Measurements from ENCODE around the gene HSP90AA1. TPM values are rescaled to one million over a fixed set of nuclear protein-coding genes. Genes with fewer than 3 reads are reported as not detected.
"Not testable (repeated sequence)": the region's sequence is repeated elsewhere in the genome, so short reads cannot be mapped to it uniquely, and the experiment has no call there.

Gene HSP90AA1
- total RNA-seq = 100 to 1,000 TPM; 103 to 250 (median 213) TPM
- 100 to 1,000 TPM; 167 to 279 (median 236) TPM for polyA plus RNA-seq
- long read RNA-seq, donor 1, transcript HSP90AA1-201 (11 exons, 3,379 nt) = minor isoform, 9 of 145 reads
- long read RNA-seq, donor 1, transcript HSP90AA1-205 (2 exons, 429 nt) = major isoform, 12 of 145 reads
- long read RNA-seq, donor 1, partial matches to known transcripts = 124 of 145 reads
- long read RNA-seq, donor 1, other reads (novel, unspliced or antisense) = 0 of 145 reads
- long read RNA-seq, donor 2, transcript HSP90AA1-201 (11 exons, 3,379 nt) = major isoform, 27 of 130 reads
- long read RNA-seq, donor 2, partial matches to known transcripts = 102 of 130 reads
- long read RNA-seq, donor 2, other reads (novel, unspliced or antisense) = 0 of 130 reads
- long read RNA-seq, donor 3, transcript HSP90AA1-201 (11 exons, 3,379 nt) = major isoform, 10 of 239 reads
- long read RNA-seq, donor 3, partial matches to known transcripts = 224 of 239 reads
- long read RNA-seq, donor 3, other reads (novel, unspliced or antisense) = 0 of 239 reads
- long read RNA-seq, donor 4, partial matches to known transcripts = 24 of 29 reads
- long read RNA-seq, donor 4, other reads (novel, unspliced or antisense) = 0 of 29 reads
- long read RNA-seq, donor 5, transcript HSP90AA1-205 (2 exons, 429 nt) = major isoform, 17 of 369 reads
- long read RNA-seq, donor 5, partial matches to known transcripts = 345 of 369 reads
- long read RNA-seq, donor 5, other reads (novel, unspliced or antisense) = 0 of 369 reads
- long read RNA-seq, donor 6, transcript HSP90AA1-205 (2 exons, 429 nt) = minor isoform, 16 of 406 reads
- long read RNA-seq, donor 6, transcript HSP90AA1-201 (11 exons, 3,379 nt) = major isoform, 48 of 406 reads
- long read RNA-seq, donor 6, partial matches to known transcripts = 338 of 406 reads
- long read RNA-seq, donor 6, other reads (novel, unspliced or antisense) = 0 of 406 reads
- long read RNA-seq, donor 7, transcript HSP90AA1-205 (2 exons, 429 nt) = major isoform, 16 of 441 reads
- long read RNA-seq, donor 7, transcript HSP90AA1-201 (11 exons, 3,379 nt) = minor isoform, 7 of 441 reads
- long read RNA-seq, donor 7, partial matches to known transcripts = 415 of 441 reads
- long read RNA-seq, donor 7, other reads (novel, unspliced or antisense) = 0 of 441 reads
- long read RNA-seq, donor 8, transcript HSP90AA1-205 (2 exons, 429 nt) = minor isoform, 16 of 488 reads
- long read RNA-seq, donor 8, transcript HSP90AA1-201 (11 exons, 3,379 nt) = major isoform, 25 of 488 reads
- long read RNA-seq, donor 8, partial matches to known transcripts = 447 of 488 reads
- long read RNA-seq, donor 8, other reads (novel, unspliced or antisense) = 0 of 488 reads
- long read RNA-seq, donor 9, transcript HSP90AA1-201 (11 exons, 3,379 nt) = minor isoform, 7 of 821 reads
- long read RNA-seq, donor 9, transcript HSP90AA1-205 (2 exons, 429 nt) = major isoform, 58 of 821 reads
- long read RNA-seq, donor 9, partial matches to known transcripts = 753 of 821 reads
- long read RNA-seq, donor 9, other reads (novel, unspliced or antisense) = 0 of 821 reads
- long read RNA-seq, donor 10, transcript HSP90AA1-201 (11 exons, 3,379 nt) = major isoform, 9 of 106 reads
- long read RNA-seq, donor 10, partial matches to known transcripts = 94 of 106 reads
- long read RNA-seq, donor 10, other reads (novel, unspliced or antisense) = 0 of 106 reads

DNA sequence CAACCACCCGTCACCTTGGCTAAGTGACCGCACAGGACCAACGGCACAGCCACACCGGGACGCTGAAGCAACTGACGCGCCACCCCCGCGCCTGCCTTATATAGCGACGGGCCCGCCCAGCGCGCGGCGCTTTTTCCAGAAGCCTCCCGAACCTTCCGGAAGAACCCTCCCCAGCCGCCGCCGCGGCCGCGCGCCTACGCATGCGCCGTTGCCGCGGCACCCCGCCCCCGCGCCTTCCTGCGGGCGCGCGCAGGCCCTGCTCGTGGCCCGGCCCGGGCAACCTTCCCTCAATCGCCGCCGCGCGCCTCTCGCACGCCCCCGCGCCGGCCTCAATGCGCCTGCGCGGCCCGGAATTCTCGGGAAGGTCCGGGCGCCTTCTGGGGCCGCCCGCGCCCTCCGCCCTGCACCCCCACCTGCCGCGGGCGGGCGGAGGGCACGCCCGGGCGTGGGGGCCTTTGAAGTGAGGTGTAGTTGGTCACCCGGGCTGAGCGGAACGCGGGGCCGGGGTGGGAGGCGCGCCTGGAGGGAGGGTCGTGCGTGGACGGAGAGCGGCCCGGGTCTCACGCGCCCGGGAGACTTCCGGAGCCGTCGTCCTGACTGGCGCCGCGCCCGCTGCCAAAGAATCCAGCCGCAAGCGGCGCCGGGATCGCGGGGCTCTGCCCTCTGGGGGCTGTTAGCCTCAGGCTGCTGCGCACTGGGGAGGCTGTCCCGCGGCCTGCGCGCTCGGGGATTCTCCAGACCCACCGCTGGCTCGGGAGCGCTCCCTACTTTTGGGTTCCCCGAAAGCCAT, at the start of gene HSP90AA1:
Gene HSP90AA1, minus strand, starts transcription at position 73 of the 790 bp plus-strand sequence. CDS start 666 bp downstream, outside the sequence.
- peak within 1 kb of the TSS; percentile 71 to 91 (median 82) for H3K4me3 ChIP-seq
- peaks cover 31 to 37% (median 36%) of the 10 kb centered on the region in 4 donors for H3K36me3 ChIP-seq
- intact Hi-C loops (cut with DNase I; ENCODE audit: low total_unique reads) = no loop called here
- peaks cover 40 to 55% (median 49%) of the 10 kb centered on the region in 4 donors for H3K4me1 ChIP-seq
- H3K9me3 ChIP-seq = no peaks in the 10 kb centered on the region
- TF ChIP-seq CTCF (IDR thresholded peaks at IDR 0.05) (no peak), POLR2A (IDR thresholded peaks at IDR 0.05) (peak in 2 of 4 donors; percentile 94 to 99), EP300 (IDR thresholded peaks at IDR 0.05) (no peak), POLR2AphosphoS5 (IDR thresholded peaks at IDR 0.05) (peak; percentile 95 to 100 (median 100))
- DNase-seq = peak; percentile 95 to 97
- 0 to 1% (median 1%) methylated on average over 20 to 106 of the region's 106 CpGs for WGBS, 5 donors
- no peaks in the 10 kb centered on the region for H3K27me3 ChIP-seq
- H3K27ac ChIP-seq = peak within 1 kb of the TSS; percentile 100

GRCh38 chr14:102135456-102135855, 48.6 kb upstream of the HSP90AA1 start:
- DNase-seq; H3K4me3 ChIP-seq; intact Hi-C loops (cut with DNase I; ENCODE audit: low total_unique reads); H3K9me3 ChIP-seq; H3K36me3 ChIP-seq; H3K27ac ChIP-seq; H3K27me3 ChIP-seq: not testable (repeated sequence)
- WGBS, 5 donors = 94 to 99% (median 97%) methylated on average over 20 to 30 of the region's 30 CpGs
- H3K4me1 ChIP-seq = peaks cover under 1 to 13% (median 12%) of the 10 kb centered on the region in 4 donors

DNA sequence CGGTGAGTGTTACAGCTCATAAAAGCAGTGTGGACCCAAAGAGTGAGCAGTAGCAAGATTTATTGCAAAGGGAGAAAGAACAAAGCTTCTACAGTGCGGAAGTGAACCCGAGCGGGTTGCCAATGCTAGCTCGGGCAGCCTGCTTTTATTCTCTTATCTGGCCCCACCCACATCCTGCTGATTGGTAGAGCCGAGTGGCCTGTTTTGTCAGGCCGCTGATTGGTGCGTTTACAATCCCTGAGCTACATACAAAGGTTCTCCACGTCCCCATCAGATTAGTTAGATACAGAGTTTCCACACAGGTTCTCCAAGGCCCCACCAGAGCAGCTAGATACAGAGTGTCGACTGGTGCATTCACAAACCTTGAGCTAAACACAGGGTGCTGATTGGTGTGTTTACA, 47.9 kb upstream of the HSP90AA1 start:
- intact Hi-C loops (cut with DNase I; ENCODE audit: low total_unique reads); H3K4me3 ChIP-seq; H3K36me3 ChIP-seq; H3K9me3 ChIP-seq; DNase-seq; H3K27ac ChIP-seq; H3K27me3 ChIP-seq: not testable (repeated sequence)
- peaks cover 0 to 12% (median 10%) of the 10 kb centered on the region in 4 donors for H3K4me1 ChIP-seq
- WGBS, 5 donors = 75 to 82% (median 77%) methylated on average over 10 of the region's 10 CpGs

GRCh38 chr14:102134021-102134420, 47.2 kb upstream of the HSP90AA1 start:
- WGBS, 5 donors = 93 to 96% (median 93%) methylated on average over 9 of the region's 9 CpGs
- H3K9me3 ChIP-seq; DNase-seq; H3K4me3 ChIP-seq; H3K4me1 ChIP-seq; H3K27me3 ChIP-seq; intact Hi-C loops (cut with DNase I; ENCODE audit: low total_unique reads); H3K27ac ChIP-seq; H3K36me3 ChIP-seq: not testable (repeated sequence)

GRCh38 chr14:102131741-102132140, 44.9 kb upstream of the HSP90AA1 start:
- intact Hi-C loops (cut with DNase I; ENCODE audit: low total_unique reads) = no loop called here
- TF ChIP-seq EP300 (IDR thresholded peaks at IDR 0.05) (no peak), POLR2A (IDR thresholded peaks at IDR 0.05) (no peak), POLR2AphosphoS5 (IDR thresholded peaks at IDR 0.05) (no peak), CTCF (IDR thresholded peaks at IDR 0.05) (no peak)

More at GRCh38 chr14:102131741-102132140, 44.9 kb upstream of the HSP90AA1 start:
- Histone ChIP-seq H3K36me3 (peaks cover 0 to 6% (median 2%) of the 10 kb centered on the region in 4 donors), H3K4me3 (no peak overlapping the region), H3K9me3 (no peaks in the 10 kb centered on the region), H3K27ac (no peak overlapping the region), H3K4me1 (no peaks in the 10 kb centered on the region), H3K27me3 (no peaks in the 10 kb centered on the region)
- 78 to 81% (median 78%) methylated on average over 6 of the region's 6 CpGs for WGBS, 5 donors
- no peak for DNase-seq
